CD4-positive, alpha-beta T cell (primary cell): ENCODE results near the gene PACRGL. TPM values are rescaled to one million over a fixed set of nuclear protein-coding genes. Genes with fewer than 3 reads are reported as not detected.

Source experiments
- ATAC-seq: fragments of 200-7000 bp; cut with Tn5 transposase; one replicate; pipeline ENCODE4 v1.10.0; 2022; ENCODE audit warnings: mild to moderate bottlenecking; ENCODE audit not compliant: poor library complexity
- CTCF ChIA-PET: fragments of 350-600 bp; sonication (Branson Sonifier 250); formaldehyde crosslinking; loops from one replicate; lab custom pipeline; 2021; ENCODE audit warnings: antibody characterized with exemption, inconsistent platforms; lab: Charles Lee
- POLR2A ChIA-PET: fragments of 350-600 bp; sonication (Branson Sonifier 250); formaldehyde crosslinking; loops from one replicate; lab custom pipeline; 2021; ENCODE audit warnings: antibody characterized with exemption, inconsistent platforms; lab: Charles Lee
- DNase-seq, 14 experiments: peaks; one replicate each; pipeline ENCODE4 v3.0.0-alpha.2; 2013 to 2020; ENCODE audit warnings: mixed read lengths in 2 of 14
- H3K27ac ChIP-seq, 2 donors: one replicate each; pipeline versions ENCODE4 v1.5.1 to v1.7.0; 2013; ENCODE audit warnings: low read length in 2 of 2, low read depth in 1 of 2, mild to moderate bottlenecking in 1 of 2
- H3K27me3 ChIP-seq, 2 experiments: 1 replicate in 1 of 2; 2 replicates in 1 of 2; pipeline versions ENCODE4 v1.6.1 to v1.7.0; 2013; ENCODE audit warnings: low read length in 2 of 2, control low read depth in 1 of 2, mild to moderate bottlenecking in 1 of 2, moderate library complexity in 1 of 2; ENCODE audit not compliant: insufficient read depth in 2 of 2, control insufficient read depth in 1 of 2
- H3K36me3 ChIP-seq: one replicate; pipeline ENCODE4 v1.6.1; 2013; ENCODE audit warnings: low read length, control low read depth; ENCODE audit not compliant: insufficient read depth
- H3K4me1 ChIP-seq: one replicate; pipeline ENCODE4 v1.6.1; 2013; ENCODE audit warnings: low read length, control low read depth; ENCODE audit not compliant: insufficient read depth
- H3K4me3 ChIP-seq: one replicate; pipeline ENCODE4 v1.5.1; 2013; ENCODE audit warnings: mild to moderate bottlenecking, low read length, moderate library complexity
- H3K9me3 ChIP-seq, 2 experiments: 1 replicate in 1 of 2; 2 replicates in 1 of 2; pipeline versions ENCODE4 v1.6.1 to v1.7.0; 2013; ENCODE audit warnings: low read length in 2 of 2, mild to moderate bottlenecking in 2 of 2, control low read depth in 1 of 2, moderate library complexity in 1 of 2; ENCODE audit not compliant: control insufficient read depth in 1 of 2, insufficient read depth in 1 of 2
- H3K27ac Mint-ChIP-seq: one replicate; pipeline ENCODE4 v1.8.0; 2020; ENCODE audit warnings: mixed read lengths
- H3K27me3 Mint-ChIP-seq: one replicate; pipeline ENCODE4 v1.8.0; 2021; ENCODE audit warnings: mixed read lengths
- H3K36me3 Mint-ChIP-seq: one replicate; pipeline ENCODE4 v1.8.0; 2021; ENCODE audit warnings: low read depth, mixed read lengths
- H3K4me1 Mint-ChIP-seq: one replicate; pipeline ENCODE4 v1.8.0; 2021; ENCODE audit warnings: low read depth, mixed read lengths
- H3K4me3 Mint-ChIP-seq: one replicate; pipeline ENCODE4 v1.8.0; 2020; ENCODE audit warnings: mild to moderate bottlenecking, mixed read lengths
- H3K9me3 Mint-ChIP-seq: one replicate; pipeline ENCODE4 v1.8.0; 2020; ENCODE audit warnings: mixed read lengths
- CTCF ChIP-seq: fragments of 200-600 bp; IDR thresholded peaks from one replicate; pipeline ENCODE4 v1.8.0; 2022; ENCODE audit warnings: antibody characterized with exemption, mild to moderate bottlenecking
- intact Hi-C, 2 experiments: fragments of 100-400 bp; cut with DNase I in 1 of 2; cut with micrococcal nuclease in 1 of 2; formaldehyde crosslinking; loops; one replicate each; pipeline versions ENCODE4 v1.15.1 to v1.9.0; 2023 to 2025; cut with DNase I, micrococcal nuclease
- total RNA-seq, 174 experiments: library from RNA in 2 of 174; stranded (reverse) in 2 of 174; gene quantifications; one replicate each; pipeline ENCODE4 v1.2.3 and lab custom pipeline; 2021 to 2026

PACRGL gene
- total RNA-seq, 2 experiments from 2014 or later, result 7.2 to 10.4 TPM

GRCh38 chr4:20682853-20683252 is 17.4 kb upstream of the PACRGL start:
- peaks cover 0 to 2% of the 10 kb centered on the region in 2 experiments for H3K27me3 ChIP-seq

GRCh38 chr4:20683766-20684165 is 16.5 kb upstream of the PACRGL start:
- no peak for DNase-seq
- no peak overlapping the region for H3K27ac ChIP-seq
- ChIA-PET CTCF (interaction anchor here (2.4 kb wide), 1 partner anchor 19 kb away, joined by 11 read pairs; no protein-coding TSS in a partner anchor), POLR2A (no interaction called here)
- H3K36me3 ChIP-seq, result no peaks in the 10 kb centered on the region
- no peaks in the 10 kb centered on the region for H3K27me3 ChIP-seq
- no peak overlapping the region for H3K4me3 ChIP-seq
- intact Hi-C loops, result loop anchor here (2.0 to 10.0 kb wide), 3 partner anchors 261 to 1993 kb away; no protein-coding TSS in a partner anchor
- no peak overlapping the region for H3K27ac Mint-ChIP-seq
- no peak overlapping the region for H3K4me3 Mint-ChIP-seq
- H3K9me3 Mint-ChIP-seq, result no peaks in the 10 kb centered on the region
- no peak for ATAC-seq
- no peaks in the 10 kb centered on the region for H3K4me1 Mint-ChIP-seq
- peaks cover 10% of the 10 kb centered on the region for H3K27me3 Mint-ChIP-seq
- TF ChIP-seq CTCF, result no peak
- H3K36me3 Mint-ChIP-seq, result no peaks in the 10 kb centered on the region
- H3K4me1 ChIP-seq, result no peaks in the 10 kb centered on the region
- no peaks in the 10 kb centered on the region for H3K9me3 ChIP-seq

More at GRCh38 chr4:20682853-20683252, 17.4 kb upstream of the PACRGL start:
- Mint-ChIP-seq H3K9me3 (no peaks in the 10 kb centered on the region), H3K4me3 (no peak overlapping the region), H3K27me3 (peaks cover 13% of the 10 kb centered on the region), H3K27ac (no peak overlapping the region), H3K4me1 (no peaks in the 10 kb centered on the region), H3K36me3 (no peaks in the 10 kb centered on the region)
- no peaks in the 10 kb centered on the region for H3K9me3 ChIP-seq
- ChIA-PET POLR2A (no interaction called here), CTCF (no interaction called here)
- intact Hi-C loops, result loop anchor here (2.0 to 10.0 kb wide), 3 partner anchors 261 to 1992 kb away; no protein-coding TSS in a partner anchor
- ATAC-seq (no peak), DNase-seq (no peak)
- H3K4me3 ChIP-seq, result no peak overlapping the region
- H3K36me3 ChIP-seq, result no peaks in the 10 kb centered on the region
- no peak for TF ChIP-seq CTCF
- H3K4me1 ChIP-seq, result no peaks in the 10 kb centered on the region
- H3K27ac ChIP-seq, result no peak overlapping the region

GRCh38 chr4:20684852-20685763 is 15.2 kb upstream of the PACRGL start:
- Histone ChIP-seq H3K27ac (no peak overlapping the region), H3K4me1 (no peaks in the 10 kb centered on the region), H3K36me3 (no peaks in the 10 kb centered on the region), H3K9me3 (no peaks in the 10 kb centered on the region), H3K4me3 (no peak overlapping the region), H3K27me3 (no peaks in the 10 kb centered on the region)
- DNase-seq, result peak in 3 of 14 experiments; percentile 28 to 42 (median 38)
- H3K4me3 Mint-ChIP-seq, result no peak overlapping the region
- CTCF ChIA-PET, result interaction anchor here (0.7 to 2.4 kb wide), 3 partner anchors 13 to 18 kb away, joined by 3 to 11 read pairs (median 4); partner anchors contain the start of gene PACRGL
- no peak for ATAC-seq
- peaks cover 12% of the 10 kb centered on the region for H3K27me3 Mint-ChIP-seq
- TF ChIP-seq CTCF, result peak; percentile 73
- H3K9me3 Mint-ChIP-seq, result no peaks in the 10 kb centered on the region
- POLR2A ChIA-PET, result interaction anchor here (0.7 kb wide), 1 partner anchor 15 kb away, joined by 4 read pairs; the partner anchor contains the start of gene PACRGL
- H3K4me1 Mint-ChIP-seq, result no peaks in the 10 kb centered on the region
- intact Hi-C loops, result loop anchor here (1.0 to 10.0 kb wide), 3 partner anchors 263 to 1460 kb away; no protein-coding TSS in a partner anchor
- no peaks in the 10 kb centered on the region for H3K36me3 Mint-ChIP-seq
- no peak overlapping the region for H3K27ac Mint-ChIP-seq
